IPS-18c (cell line): ENCODE results near the gene CLN3.
"Not testable (repeated sequence)": the region's sequence is repeated elsewhere in the genome, so short reads cannot be mapped to it uniquely, and the experiment has no call there.

Source experiments
- H3K4me3 ChIP-seq: 2 replicates; pipeline ENCODE4 v1.7.0; 2013; ENCODE audit warnings: low read depth, mild to moderate bottlenecking, low read length, moderate library complexity; ENCODE audit not compliant: insufficient read depth
- H3K9me3 ChIP-seq: one replicate; pipeline ENCODE4 v1.6.1; 2013; ENCODE audit warnings: mild to moderate bottlenecking, low read length, moderate library complexity; ENCODE audit not compliant: control insufficient read depth, insufficient read depth

The CLN3 gene

GRCh38 chr16:28473714-28474265 lies 18.1 kb downstream of the CLN3 start:
- Histone ChIP-seq H3K4me3 (no peak overlapping the region), H3K9me3 (no peaks in the 10 kb centered on the region)

GRCh38 chr16:28447081-28447480 lies 44.8 kb downstream of the CLN3 start:
- H3K4me3 ChIP-seq, H3K9me3 ChIP-seq: not testable (repeated sequence)

GRCh38 chr16:28446388-28446787 lies 45.5 kb downstream of the CLN3 start:
- not testable (repeated sequence) for H3K9me3 ChIP-seq, H3K4me3 ChIP-seq

- H3K9me3 ChIP-seq, H3K4me3 ChIP-seq: not testable (repeated sequence)
These were observed 47.9 kb downstream of the CLN3 start for GRCh38 chr16:28443943-28444342.

GRCh38 chr16:28438899-28439298 lies 53.0 kb downstream of the CLN3 start:
- not testable (repeated sequence) for H3K9me3 ChIP-seq, H3K4me3 ChIP-seq

GRCh38 chr16:28435340-28435739 lies 56.5 kb downstream of the CLN3 start:
- H3K4me3 ChIP-seq, H3K9me3 ChIP-seq: not testable (repeated sequence)
